SK-N-SH (cell line): ENCODE measurements around the gene SCAMP2. TPM values are rescaled to one million over a fixed set of nuclear protein-coding genes. Genes with fewer than 3 reads are reported as not detected.
"Not testable (repeated sequence)": the region's sequence is repeated elsewhere in the genome, so short reads cannot be mapped to it uniquely, and the experiment has no call there.

Experiments used
- CTCF ChIA-PET: fragments of 300-600, 350-600 bp; formaldehyde crosslinking; extraction: SDS; loops from one replicate; lab custom pipeline; 2021; lab: Yijun Ruan, JAX
- POLR2A ChIA-PET: fragments of 350-600 bp; sonication (Branson Sonifier 250); formaldehyde crosslinking; extraction: SDS; loops from one replicate; lab custom pipeline; 2020; ENCODE audit warnings: antibody characterized with exemption, inconsistent platforms; lab: Yijun Ruan, JAX
- DNase-seq: peaks from one replicate; pipeline ENCODE4 v3.0.0; 2012
- H2AFZ ChIP-seq: fragments of 200-600 bp; sonication (generic); 2 replicates; pipeline ENCODE4 v1.8.1; 2016; ENCODE audit warnings: antibody characterized with exemption, mild to moderate bottlenecking, low read depth
- H3F3A ChIP-seq: fragments of 200-600 bp; sonication (generic); replicated peaks from 2 replicates; pipeline ENCODE3; 2016; ENCODE audit warnings: antibody characterized with exemption, mild to moderate bottlenecking; ENCODE audit not compliant: insufficient read depth
- H3K27ac ChIP-seq, 2 experiments: fragments of 200-500 bp in 1 of 2; fragments of 200-600 bp in 1 of 2; sonication (Bioruptor generic) in 1 of 2; sonication (generic), shearing (Covaris generic) in 1 of 2; 2 replicates each; pipeline versions ENCODE4 v1.5.1 to v1.6.1; 2014 to 2016; ENCODE audit warnings: low read depth in 2 of 2, inconsistent platforms in 1 of 2, low read length in 1 of 2, mild to moderate bottlenecking in 1 of 2, mixed read lengths in 1 of 2
- H3K27me3 ChIP-seq: fragments of 200-600 bp; sonication (generic), shearing (Covaris generic); 2 replicates; pipeline ENCODE4 v1.6.1; 2016; ENCODE audit warnings: mixed run types; ENCODE audit not compliant: insufficient read depth
- H3K36me3 ChIP-seq, 2 experiments: fragments of 200-500 bp in 1 of 2; fragments of 200-600 bp in 1 of 2; sonication (Bioruptor generic) in 1 of 2; sonication (generic) in 1 of 2; replicated peaks in 1 of 2; 2 replicates each; pipeline versions ENCODE3 to v1.5.1; 2014 to 2016; ENCODE audit warnings: low read length in 1 of 2, mild to moderate bottlenecking in 1 of 2; ENCODE audit not compliant: insufficient read depth in 2 of 2, control insufficient read depth in 1 of 2
- H3K4me1 ChIP-seq, 2 experiments: fragments of 200-500 bp in 1 of 2; fragments of 200-600 bp in 1 of 2; sonication (Bioruptor generic) in 1 of 2; sonication (generic), shearing (Covaris generic) in 1 of 2; 2 replicates each; pipeline versions ENCODE4 v1.5.1 to v1.6.1; 2014 to 2016; ENCODE audit warnings: low read depth in 1 of 2, low read length in 1 of 2, mixed run types in 1 of 2; ENCODE audit not compliant: insufficient read depth in 2 of 2, control insufficient read depth in 1 of 2
- H3K4me2 ChIP-seq: fragments of 200-600 bp; sonication (generic), shearing (Covaris generic); 2 replicates; pipeline ENCODE4 v1.6.1; 2017; ENCODE audit warnings: mixed run types
- H3K4me3 ChIP-seq, 2 experiments: fragments of 200-500 bp in 1 of 2; fragments of 200-600 bp in 1 of 2; sonication (Bioruptor generic) in 1 of 2; sonication (generic), shearing (Covaris generic) in 1 of 2; 2 replicates each; pipeline versions ENCODE4 v1.5.1 to v1.8.1; 2014 to 2016; ENCODE audit warnings: low read depth in 2 of 2, inconsistent platforms in 1 of 2, low read length in 1 of 2, mild to moderate bottlenecking in 1 of 2, mixed read lengths in 1 of 2, moderate library complexity in 1 of 2
- H3K79me2 ChIP-seq: fragments of 200-600 bp; sonication (generic); 2 replicates; pipeline ENCODE4 v1.8.1; 2017; ENCODE audit warnings: mild to moderate bottlenecking; ENCODE audit not compliant: insufficient read depth
- H3K9ac ChIP-seq: fragments of 200-600 bp; sonication (generic); 2 replicates; pipeline ENCODE4 v1.6.1; 2017; ENCODE audit warnings: mixed run types
- H3K9me2 ChIP-seq: fragments of 200-600 bp; sonication (generic); 2 replicates; pipeline ENCODE4 v1.6.1; 2017; ENCODE audit warnings: mixed run types
- H3K9me3 ChIP-seq: fragments of 200-600 bp; sonication (generic); 2 replicates; pipeline ENCODE4 v1.6.1; 2017; ENCODE audit warnings: mixed run types, mild to moderate bottlenecking, moderate library complexity
- H4K20me1 ChIP-seq: fragments of 200-600 bp; sonication (generic); 2 replicates; pipeline ENCODE4 v1.6.1; 2017; ENCODE audit warnings: mild to moderate bottlenecking, mixed run types; ENCODE audit not compliant: insufficient read depth
- EP300 ChIP-seq, 2 experiments: IDR thresholded peaks; 2 replicates each; pipeline versions ENCODE4 v1.4.0 to v1.6.1; 2012; ENCODE audit warnings: borderline replicate concordance in 1 of 2, low read depth in 1 of 2, low read length in 1 of 2
- EZH2phosphoT487 ChIP-seq: fragments of 200-600 bp; sonication (generic); IDR thresholded peaks from 2 replicates; pipeline ENCODE4 v1.6.1; 2017; ENCODE audit warnings: low read depth, mixed run types, mild to moderate bottlenecking, antibody characterized with exemption, moderate library complexity, borderline replicate concordance
- FOSL2 ChIP-seq: IDR thresholded peaks from 2 replicates; pipeline ENCODE4 v1.4.0; 2012; ENCODE audit warnings: low read depth, mild to moderate bottlenecking, moderate library complexity, borderline replicate concordance
- FOXJ3 ChIP-seq: sonication (generic); formaldehyde crosslinking; IDR thresholded peaks from 2 replicates; pipeline ENCODE4 v1.5.1; 2020; ENCODE audit warnings: mild to moderate bottlenecking, missing genetic modification reagents
- GABPA ChIP-seq: IDR thresholded peaks from 2 replicates; pipeline ENCODE4 v1.4.0; 2012; ENCODE audit warnings: low read depth, mild to moderate bottlenecking
- IRF3 ChIP-seq: fragments of 150-350 bp; IDR thresholded peaks from 2 replicates; pipeline ENCODE4 v1.6.1; 2016; ENCODE audit warnings: mild to moderate bottlenecking, low read depth, low read length
- NFIC ChIP-seq: IDR thresholded peaks from 2 replicates; pipeline ENCODE4 v1.4.0; 2012; ENCODE audit warnings: borderline replicate concordance
- POLR2AphosphoS5 ChIP-seq: IDR thresholded peaks from 2 replicates; pipeline ENCODE4 v1.6.1; 2012; ENCODE audit warnings: low read depth, low read length
- RCOR1 ChIP-seq: fragments of 150-350 bp; IDR thresholded peaks from 2 replicates; pipeline ENCODE4 v1.6.1; 2017; ENCODE audit warnings: antibody characterized with exemption, low read length
- RXRA ChIP-seq: IDR thresholded peaks from 2 replicates; pipeline ENCODE4 v1.4.0; 2012; ENCODE audit warnings: low read depth, mild to moderate bottlenecking, borderline replicate concordance
- SIN3A ChIP-seq: IDR thresholded peaks from 2 replicates; pipeline ENCODE4 v1.6.1; 2012; ENCODE audit warnings: low read depth, mild to moderate bottlenecking, low read length, moderate library complexity, borderline replicate concordance
- SMC3 ChIP-seq: IDR thresholded peaks from 2 replicates; pipeline ENCODE4 v1.6.1; 2012; ENCODE audit warnings: low read depth, low read length, improper control_type of control experiment
- TAF1 ChIP-seq: IDR thresholded peaks from 2 replicates; pipeline ENCODE4 v1.6.1; 2012; ENCODE audit warnings: low read depth, mild to moderate bottlenecking, low read length, moderate library complexity, borderline replicate concordance
- TCF12 ChIP-seq: IDR thresholded peaks from 2 replicates; pipeline ENCODE4 v1.4.0; 2012
- USF2 ChIP-seq: fragments of 150-350 bp; IDR thresholded peaks from 2 replicates; pipeline ENCODE4 v1.6.1; 2017; ENCODE audit warnings: antibody characterized with exemption, low read length, low read depth, borderline replicate concordance
- WGBS: methylation state at CpG from one replicate; pipeline ENCODE4 v1.1.6; 2017; ENCODE audit warnings: low lambda C conversion rate; 5-methylcytosine and 5-hydroxymethylcytosine counted together
- polyA plus RNA-seq, 3 experiments: library from polyadenylated mRNA; depleted of rRNA; stranded (reverse); fragments of >200 nt; gene quantifications; 2 replicates each; pipeline ENCODE4 v1.2.3, GENCODE V29; 2012
- TF ChIP-seq, protein P1 (sequence below): IDR thresholded peaks from 2 replicates; pipeline ENCODE4 v1.4.0; 2012; ENCODE audit warnings: low read depth
- TF ChIP-seq, protein P2 (sequence below): IDR thresholded peaks from 2 replicates; pipeline ENCODE4; 2012

Gene SCAMP2
- polyA plus RNA-seq, 1 of the 3 experiments (the other 2 are of a cell fraction), result 88.1 TPM

DNA sequence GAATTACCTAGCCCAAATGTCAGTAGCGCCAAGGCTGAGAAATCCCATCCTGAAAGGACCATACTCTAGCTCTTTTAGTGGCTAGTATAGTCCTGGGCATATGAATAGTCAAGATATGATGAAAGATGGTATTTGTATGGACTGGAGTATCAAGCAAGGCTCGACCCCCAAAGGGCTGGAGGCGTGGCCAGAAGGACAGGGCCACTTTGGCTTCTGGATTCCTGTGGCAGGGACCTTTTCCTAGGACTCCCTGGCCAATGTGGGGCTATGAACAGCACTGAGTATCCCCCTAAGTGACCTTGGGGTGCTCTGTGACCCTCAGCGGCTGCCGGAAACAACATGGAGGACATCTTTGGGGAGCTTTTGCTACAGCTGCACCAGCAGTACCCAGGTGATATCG, 22.7 kb upstream of the SCAMP2 start:
- Histone ChIP-seq H2AFZ (no peak overlapping the region), H3K4me3 (no peak overlapping the region), H3F3A (peaks cover 3% of the 10 kb centered on the region), H3K9me3 (no peaks in the 10 kb centered on the region), H3K4me1 (peaks cover 0 to 7% of the 10 kb centered on the region in 2 experiments; a peak in 1 of 4 replicates), H3K79me2 (peaks cover 4% of the 10 kb centered on the region; the same call in 1 of the 2 replicates), H3K4me2 (no peak overlapping the region), H3K9me2 (no peaks in the 10 kb centered on the region), H3K27me3 (no peaks in the 10 kb centered on the region), H3K27ac (no peak overlapping the region), H3K36me3 (peaks cover 27 to 40% of the 10 kb centered on the region in 2 experiments), H4K20me1 (no peaks in the 10 kb centered on the region), H3K9ac (no peak overlapping the region)
- POLR2A ChIA-PET, result interaction anchor here (3.2 kb wide), 1 partner anchor 11 kb away, joined by 17 read pairs; the partner anchor contains the start of gene FAM219B
- DNase-seq, result no peak
- 98% methylated on average over 5 of the region's 6 CpGs for WGBS
- TF ChIP-seq IRF3 (no peak), TAF1 (no peak), FOXJ3 (no peak), POLR2AphosphoS5 (no peak; the same call in 1 of the 2 replicates), SIN3A (no peak), NFIC (no peak), GABPA (no peak), EZH2phosphoT487 (no peak), FOSL2 (no peak), TCF12 (no peak), RCOR1 (no peak), SMC3 (no peak), USF2 (no peak), EP300 (IDR thresholded peaks at IDR 0.05; ENCODE audit: borderline replicate concordance in 1 of 2, low read depth in 1 of 2, low read length in 1 of 2) (no peak), RXRA (no peak)
- TF ChIP-seq, protein P1, sequence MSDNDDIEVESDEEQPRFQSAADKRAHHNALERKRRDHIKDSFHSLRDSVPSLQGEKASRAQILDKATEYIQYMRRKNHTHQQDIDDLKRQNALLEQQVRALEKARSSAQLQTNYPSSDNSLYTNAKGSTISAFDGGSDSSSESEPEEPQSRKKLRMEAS, result no peak
- TF ChIP-seq, protein P2, sequence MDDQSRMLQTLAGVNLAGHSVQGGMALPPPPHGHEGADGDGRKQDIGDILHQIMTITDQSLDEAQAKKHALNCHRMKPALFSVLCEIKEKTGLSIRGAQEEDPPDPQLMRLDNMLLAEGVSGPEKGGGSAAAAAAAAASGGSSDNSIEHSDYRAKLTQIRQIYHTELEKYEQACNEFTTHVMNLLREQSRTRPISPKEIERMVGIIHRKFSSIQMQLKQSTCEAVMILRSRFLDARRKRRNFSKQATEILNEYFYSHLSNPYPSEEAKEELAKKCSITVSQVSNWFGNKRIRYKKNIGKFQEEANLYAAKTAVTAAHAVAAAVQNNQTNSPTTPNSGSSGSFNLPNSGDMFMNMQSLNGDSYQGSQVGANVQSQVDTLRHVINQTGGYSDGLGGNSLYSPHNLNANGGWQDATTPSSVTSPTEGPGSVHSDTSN, result no peak
- CTCF ChIA-PET, result interaction anchor here (0.8 to 5.5 kb wide), 6 partner anchors 10 to 261 kb away, joined by 3 to 29 read pairs (median 3); no protein-coding TSS in a partner anchor

- H3F3A ChIP-seq, H3K27me3 ChIP-seq, H3K9ac ChIP-seq, H3K4me3 ChIP-seq, H2AFZ ChIP-seq, H3K9me2 ChIP-seq, H3K4me2 ChIP-seq, H3K27ac ChIP-seq, H4K20me1 ChIP-seq, DNase-seq, CTCF ChIA-PET, H3K9me3 ChIP-seq, H3K79me2 ChIP-seq: not testable (repeated sequence)
- POLR2A ChIA-PET, result interaction anchor here (1.2 kb wide), 1 partner anchor 12 kb away, joined by 6 read pairs; the partner anchor contains the start of gene FAM219B
- Histone ChIP-seq H3K4me1 (peaks cover 0 to 11% of the 10 kb centered on the region in 2 experiments; a peak in 1 of 4 replicates), H3K36me3 (peaks cover 20 to 30% of the 10 kb centered on the region in 2 experiments)
- 97% methylated on average over 7 of the region's 7 CpGs for WGBS
Measured at GRCh38 chr15:74894383-74894782, 21.2 kb upstream of the SCAMP2 start.
